GM19025 (cell line): ENCODE measurements around the gene ISL2.

Experiments
- ATAC-seq: cut with Tn5 transposase; IDR thresholded peaks from one replicate; pipeline ENCODE4 v1.9.1; 2021; ENCODE audit warnings: mild to moderate bottlenecking, low read depth, moderate library complexity; ENCODE audit not compliant: unreplicated experiment

ISL2 gene

DNA sequence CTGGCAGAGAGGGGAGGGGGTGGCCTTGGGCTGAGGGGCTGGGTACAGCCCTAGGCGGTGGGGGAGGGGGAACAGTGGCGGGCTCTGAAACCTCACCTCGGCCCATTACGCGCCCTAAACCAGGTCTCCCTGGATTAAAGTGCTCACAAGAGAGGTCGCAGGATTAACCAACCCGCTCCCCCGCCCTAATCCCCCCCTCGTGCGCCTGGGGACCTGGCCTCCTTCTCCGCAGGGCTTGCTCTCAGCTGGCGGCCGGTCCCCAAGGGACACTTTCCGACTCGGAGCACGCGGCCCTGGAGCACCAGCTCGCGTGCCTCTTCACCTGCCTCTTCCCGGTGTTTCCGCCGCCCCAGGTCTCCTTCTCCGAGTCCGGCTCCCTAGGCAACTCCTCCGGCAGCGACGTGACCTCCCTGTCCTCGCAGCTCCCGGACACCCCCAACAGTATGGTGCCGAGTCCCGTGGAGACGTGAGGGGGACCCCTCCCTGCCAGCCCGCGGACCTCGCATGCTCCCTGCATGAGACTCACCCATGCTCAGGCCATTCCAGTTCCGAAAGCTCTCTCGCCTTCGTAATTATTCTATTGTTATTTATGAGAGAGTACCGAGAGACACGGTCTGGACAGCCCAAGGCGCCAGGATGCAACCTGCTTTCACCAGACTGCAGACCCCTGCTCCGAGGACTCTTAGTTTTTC, 4.9 kb downstream of the ISL2 start:
- no peak for ATAC-seq

DNA sequence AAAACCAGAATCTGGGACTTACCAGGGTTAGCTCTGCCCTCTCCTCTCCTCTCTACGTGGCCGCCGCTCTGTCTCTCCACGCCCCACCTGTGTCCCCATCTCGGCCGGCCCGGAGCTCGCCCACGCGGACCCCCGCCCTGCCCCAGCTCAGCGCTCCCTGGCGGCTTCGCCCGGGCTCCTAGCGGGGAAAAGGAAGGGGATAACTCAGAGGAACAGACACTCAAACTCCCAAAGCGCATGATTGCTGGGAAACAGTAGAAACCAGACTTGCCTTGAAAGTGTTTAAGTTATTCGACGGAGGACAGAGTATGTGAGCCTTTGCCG, 5.4 kb downstream of the ISL2 start:
- ATAC-seq: no peak

DNA sequence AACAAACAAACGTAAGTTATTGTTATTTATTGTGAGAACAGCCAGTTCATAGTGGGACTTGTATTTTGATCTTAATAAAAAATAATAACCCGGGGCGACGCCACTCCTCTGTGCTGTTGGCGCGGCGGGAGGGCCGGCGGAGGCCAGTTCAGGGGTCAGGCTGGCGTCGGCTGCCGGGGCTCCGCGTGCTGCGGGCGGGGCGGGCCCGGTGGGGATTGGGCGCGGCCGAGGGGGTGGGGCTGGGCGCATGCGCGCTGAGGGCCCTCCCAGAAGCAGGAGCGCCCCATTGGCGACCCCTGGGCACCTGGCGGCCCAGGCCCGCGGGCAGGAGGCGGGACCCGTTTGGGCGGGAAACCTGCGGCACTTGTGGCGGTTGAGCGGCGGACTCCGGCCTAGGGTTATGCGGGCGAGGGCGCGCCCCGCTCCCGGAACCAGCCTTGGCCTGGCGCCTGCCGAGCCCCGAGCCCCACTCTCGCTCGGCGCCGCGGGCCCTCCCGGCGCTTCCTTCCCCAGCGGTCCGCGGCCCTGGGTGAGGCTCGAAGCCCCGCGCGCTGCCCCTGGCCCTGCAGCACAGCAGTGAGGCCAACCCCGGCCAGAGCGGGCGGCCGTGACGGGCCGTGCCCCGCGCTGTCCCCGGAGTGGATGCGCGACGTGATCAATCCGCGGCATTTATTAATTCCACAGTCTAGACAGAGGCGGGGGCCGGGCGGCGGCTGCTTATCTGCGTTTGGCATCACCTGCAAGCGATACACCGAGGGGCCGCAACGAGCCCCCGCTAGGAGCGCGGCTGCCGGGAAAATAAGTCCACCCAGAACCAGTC, 6.0 kb downstream of the ISL2 start:
- ATAC-seq: no peak

DNA sequence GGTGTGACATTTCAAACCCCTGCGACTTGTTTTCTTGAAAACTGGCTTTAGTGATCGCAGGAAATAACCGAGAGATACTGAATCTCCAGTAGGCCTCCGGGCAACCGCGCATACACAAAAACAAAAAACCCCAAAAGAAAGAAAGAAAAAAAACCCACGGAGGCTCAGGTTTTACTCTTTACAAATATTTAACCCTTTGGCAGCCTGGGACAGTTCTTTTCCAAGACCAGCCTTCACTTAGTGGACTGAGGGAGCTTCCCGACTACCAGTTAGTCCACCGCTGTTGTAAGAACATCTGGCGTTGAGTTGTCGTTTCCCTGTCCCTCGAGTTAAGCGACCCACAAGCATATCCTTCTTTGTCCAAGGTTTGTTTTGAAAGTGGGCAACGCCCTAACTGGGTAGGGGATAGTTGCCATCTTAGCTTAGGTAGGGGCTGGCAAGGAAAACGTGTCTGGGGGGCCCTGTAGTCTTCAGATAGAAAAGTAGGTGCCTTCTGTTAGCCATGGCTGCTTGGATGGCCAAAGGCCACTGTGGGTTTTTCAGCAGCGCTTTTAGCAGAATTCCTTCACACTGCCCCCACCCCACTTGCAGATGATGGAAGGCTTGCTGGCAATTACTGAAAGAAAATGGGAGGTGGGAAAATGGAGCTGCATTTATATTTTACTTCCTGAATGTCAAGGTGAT, 6.9 kb downstream of the ISL2 start:
- no peak for ATAC-seq

DNA sequence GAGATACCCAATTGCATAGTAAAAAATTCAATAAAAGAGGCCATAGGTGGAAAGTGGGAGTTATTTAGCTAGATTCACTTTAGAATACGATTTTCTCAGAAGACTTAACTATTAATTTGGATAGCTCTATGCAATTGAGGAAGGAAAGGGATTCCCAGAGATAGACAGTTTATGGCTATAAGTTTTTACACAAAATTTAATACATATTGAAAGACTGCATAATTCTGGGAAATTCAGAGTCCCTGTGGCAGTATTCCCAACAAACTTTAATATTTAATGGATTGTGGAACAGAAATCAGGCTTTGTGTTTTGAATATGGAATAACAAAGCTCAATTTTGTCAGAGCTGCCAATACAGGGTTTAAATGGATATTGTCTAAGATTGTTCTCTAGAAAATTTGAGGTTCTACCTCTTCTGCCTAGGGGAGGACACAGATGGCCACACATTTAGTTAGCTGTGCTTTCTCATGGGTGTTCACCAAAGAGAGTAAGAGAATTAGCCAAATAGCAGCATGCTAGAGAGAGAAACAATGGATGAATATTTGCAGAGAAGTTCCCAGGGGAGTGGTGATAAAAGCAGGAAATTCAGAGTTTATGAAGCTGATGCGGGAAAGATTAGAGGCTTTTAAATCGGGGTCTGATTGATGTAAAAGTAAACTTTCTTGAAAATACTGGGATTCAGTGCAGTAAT, 8.5 kb downstream of the ISL2 start:
- ATAC-seq: no peak

DNA sequence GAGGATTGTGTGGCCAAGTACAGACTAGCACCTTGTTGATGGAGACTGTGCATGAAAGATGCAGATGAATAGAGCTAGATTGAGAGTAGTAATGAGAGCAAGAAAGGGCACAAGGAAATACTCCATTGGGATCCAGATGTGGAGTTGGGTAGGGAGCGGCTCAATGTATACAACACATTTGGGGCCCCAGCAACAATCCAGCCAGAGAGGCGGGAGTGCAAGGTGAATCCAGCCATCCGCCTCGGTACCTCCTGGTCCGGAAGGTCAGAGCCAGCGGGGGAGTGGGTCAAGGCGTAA, 9.0 kb downstream of the ISL2 start:
- no peak for ATAC-seq

DNA sequence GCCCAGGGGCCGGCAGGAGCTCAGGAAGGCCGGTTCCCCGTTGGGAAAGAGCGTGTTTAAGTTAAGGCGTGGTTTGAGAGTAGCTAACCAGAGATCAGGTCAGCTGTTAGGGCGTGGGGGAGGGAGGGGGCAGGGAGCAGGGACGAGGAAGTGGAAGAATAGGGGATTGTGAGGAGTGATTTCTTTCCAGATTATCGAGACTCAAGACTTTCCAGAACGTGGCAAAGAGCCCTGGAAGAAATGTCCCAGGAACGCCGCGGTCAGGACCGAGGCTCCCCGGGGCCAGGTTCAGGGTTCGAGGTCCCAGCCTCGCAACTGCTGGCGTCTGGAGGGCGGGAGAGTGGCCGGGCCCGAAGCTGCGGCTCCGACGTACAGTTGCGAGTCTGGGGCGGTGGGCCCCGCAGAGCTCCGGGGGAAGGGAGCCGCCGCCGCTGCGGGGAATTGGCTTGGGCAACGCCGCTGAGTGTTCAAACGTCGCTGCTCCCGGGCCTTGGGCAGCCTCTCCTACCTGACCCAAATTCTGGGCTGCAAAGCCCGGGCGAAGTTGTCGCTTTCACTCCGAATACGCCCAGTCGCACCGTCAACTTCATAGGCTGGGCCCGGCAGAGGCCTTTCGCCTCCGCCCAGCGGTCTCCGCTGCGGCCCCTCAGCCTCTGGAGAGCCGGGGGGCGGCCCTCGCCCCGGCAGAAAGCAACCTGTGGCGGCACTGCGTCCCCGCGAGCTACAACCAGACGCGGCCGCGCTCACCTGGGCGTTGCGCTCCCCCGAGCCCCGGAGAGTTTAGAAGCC, 9.5 kb downstream of the ISL2 start:
- no peak for ATAC-seq

DNA sequence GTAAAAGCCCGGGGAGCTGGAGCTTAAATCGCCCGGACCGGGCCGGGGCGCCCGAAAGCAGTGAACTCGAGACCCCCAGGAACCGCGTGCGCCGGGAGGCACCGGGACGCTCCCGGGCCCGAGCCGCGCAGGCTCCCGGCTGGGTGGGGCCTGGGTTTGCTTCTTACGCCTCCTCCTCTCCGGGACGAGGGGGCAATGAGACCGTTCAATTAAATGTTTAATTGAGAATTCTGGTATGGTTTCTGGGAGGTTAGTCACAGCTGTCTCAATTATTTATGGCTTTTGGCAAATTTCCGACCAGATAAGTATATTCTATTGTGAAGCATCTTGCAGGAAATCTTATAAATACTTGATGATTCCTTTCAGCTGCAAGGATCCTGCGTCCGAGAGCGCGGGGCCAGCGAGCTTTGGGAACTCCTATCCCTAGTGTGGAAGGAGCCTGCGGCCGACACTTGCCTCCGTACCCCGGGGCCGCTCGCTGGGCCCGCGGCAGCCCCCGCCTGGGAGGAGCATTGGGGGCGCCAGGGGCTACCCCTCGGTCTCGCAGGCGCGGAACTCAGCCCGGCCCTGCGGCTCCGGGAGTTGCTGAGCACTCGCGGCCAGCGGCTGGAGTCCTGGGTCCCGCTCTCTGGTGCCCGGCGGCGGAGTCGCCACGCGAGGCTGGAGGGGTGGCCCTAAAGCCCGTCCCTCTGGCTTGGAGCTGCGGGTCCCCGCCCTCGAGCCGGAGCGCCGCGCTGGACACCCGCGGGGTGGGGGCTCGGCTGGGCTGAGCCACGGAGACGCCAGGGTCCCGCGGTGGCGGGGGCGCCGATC, 10.3 kb downstream of the ISL2 start:
- ATAC-seq: no peak

DNA sequence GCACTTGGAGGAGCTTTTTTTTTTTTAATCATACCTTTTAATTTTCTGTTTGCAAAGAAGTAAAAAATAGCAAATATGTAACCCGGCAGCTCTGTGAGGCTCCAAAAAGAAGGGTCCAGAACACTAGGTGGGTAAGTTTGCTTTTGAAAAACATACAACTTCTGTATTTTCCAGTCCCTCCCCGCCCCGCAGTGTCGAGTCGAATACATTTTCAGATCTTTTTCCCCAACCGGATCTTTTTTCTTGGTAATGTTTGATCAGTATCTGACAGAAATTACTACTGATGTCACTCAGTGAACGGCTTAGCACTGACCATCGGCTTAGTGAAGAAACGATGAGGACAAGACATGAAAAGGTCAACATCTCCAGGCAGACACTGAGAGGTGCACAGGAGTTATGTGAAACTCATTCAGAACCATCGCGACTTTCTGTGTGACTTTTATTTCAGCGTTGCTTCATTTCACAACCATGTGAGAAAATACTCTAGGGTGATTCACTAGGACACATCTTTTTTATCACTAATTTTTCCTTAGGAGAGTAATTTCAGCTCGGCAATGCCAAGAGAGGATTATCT, 11.0 kb downstream of the ISL2 start:
- no peak for ATAC-seq

DNA sequence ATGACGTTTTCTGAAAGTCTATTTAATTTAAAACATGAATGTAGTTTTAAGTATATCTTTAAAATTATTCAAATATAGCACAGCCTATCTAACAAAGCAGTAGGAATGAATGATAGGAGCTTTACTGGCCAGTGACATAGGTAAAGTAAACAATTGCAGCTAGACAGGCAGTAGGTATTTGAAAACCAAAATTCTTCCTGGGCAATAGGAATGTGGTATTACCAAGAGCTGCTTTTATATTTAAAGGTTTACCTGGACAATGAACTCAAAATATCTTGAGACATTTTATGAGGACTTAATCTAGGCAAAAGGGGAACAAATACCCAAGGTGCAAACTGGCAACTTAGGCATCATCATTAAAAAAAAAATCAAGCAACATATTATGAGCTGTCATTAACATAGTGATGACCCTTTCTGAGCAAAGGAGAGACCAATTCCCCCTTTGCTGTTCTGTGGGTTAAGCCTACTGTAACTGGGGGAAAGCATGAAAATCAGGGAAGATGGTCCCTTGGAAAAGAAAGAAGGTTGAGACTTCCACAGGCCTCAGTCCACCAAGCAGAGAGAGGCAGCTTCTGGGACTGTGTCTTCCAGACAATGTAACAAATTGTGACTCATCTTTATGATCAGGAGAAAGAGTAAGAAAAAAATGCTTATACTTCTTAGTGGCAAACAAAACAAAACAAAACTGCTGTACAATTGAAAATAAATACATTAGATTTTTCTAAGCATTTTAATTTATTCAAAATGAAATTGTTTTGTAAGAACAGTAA, 12.9 kb downstream of the ISL2 start:
- ATAC-seq: no peak

DNA sequence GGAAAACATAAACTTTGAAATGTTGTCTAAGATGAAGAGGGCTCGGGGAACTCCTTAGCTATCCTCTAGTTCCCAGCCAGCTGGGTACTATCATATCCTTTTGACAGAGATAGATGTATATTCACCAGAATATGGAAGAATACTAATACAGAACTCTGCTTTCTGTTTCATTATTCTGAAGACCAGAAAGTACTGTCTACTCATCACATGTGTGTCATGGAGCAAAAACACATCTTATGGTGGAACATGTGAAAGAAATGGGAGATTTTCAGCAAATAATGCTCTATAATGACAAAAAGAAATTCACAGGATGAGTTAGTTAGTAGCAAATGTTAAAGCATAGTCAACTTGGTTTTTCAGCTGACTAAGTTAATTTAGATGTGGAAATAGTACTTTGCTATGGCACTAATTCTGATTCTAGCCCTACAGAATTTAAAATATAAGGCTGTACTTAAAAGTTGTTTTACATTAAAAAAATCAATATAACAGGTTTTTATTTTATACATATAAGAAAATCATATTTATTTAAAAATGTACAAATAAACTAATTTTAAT, 16.5 kb downstream of the ISL2 start:
- no peak for ATAC-seq

DNA sequence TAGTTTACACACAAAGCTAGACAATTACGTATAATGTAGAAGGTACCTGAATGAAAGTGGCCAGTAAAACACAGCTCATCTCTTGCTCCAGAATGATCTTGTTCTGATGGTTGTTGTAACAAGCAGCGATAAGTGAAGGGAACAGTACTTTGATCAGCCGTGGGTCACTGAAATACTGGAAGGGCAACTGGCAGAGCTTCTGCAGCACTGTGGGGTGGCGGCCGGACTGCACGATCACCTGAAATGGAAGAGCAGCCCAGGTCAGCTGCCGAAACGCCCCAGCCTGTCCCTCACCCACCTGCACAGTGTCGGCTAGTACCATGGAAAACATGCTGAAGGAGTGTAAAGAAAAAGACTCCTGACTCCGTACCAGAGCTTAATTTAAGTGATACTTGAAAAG, 17.3 kb downstream of the ISL2 start:
- no peak for ATAC-seq

DNA sequence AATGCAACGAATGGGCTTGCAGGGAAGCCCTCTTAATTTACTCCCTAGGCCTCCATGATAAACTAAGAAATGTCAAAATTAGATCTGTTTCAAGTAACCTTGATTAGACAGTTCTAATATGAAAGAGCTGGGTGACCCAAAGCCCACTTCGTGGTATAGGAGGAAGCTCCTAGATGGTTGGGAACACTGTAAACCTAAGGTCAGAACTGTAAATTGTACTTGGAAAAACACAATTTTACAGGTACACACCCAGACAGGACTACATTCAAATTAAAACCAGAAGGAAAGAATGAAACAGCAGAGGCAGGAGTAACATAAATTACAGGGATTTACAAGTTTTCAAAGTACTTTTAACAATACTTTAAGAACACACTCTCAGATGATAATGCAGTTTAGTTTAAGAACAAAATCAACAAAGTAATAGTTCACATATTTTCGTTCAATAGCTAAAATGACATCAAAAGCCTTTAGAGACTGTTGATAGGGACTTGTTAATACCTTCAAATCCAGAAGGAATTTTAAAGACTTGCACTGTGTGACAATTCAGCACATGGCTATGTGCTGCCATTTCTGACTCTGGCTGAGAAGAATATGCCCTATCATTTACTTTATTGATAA, 18.4 kb downstream of the ISL2 start:
- no peak for ATAC-seq

DNA sequence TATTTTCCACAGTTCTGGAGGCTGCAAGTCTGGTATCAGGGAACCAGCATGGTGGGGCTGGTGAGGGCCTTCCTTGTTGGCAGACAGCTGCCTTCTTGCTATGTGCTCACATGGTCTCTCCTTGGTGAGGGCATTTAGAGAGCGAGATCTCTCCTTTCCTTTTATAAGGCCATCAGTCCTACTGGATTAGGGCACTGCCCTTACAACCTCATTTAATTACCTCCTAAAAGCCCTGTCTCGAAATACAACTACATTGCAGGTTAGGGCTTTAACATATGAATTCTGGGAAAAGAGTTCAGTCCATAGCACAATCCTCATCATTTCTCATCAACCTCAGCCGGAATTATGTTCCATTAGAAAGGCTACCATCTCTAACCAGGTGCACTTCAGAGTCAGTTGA, 21.9 kb downstream of the ISL2 start:
- ATAC-seq: no peak

DNA sequence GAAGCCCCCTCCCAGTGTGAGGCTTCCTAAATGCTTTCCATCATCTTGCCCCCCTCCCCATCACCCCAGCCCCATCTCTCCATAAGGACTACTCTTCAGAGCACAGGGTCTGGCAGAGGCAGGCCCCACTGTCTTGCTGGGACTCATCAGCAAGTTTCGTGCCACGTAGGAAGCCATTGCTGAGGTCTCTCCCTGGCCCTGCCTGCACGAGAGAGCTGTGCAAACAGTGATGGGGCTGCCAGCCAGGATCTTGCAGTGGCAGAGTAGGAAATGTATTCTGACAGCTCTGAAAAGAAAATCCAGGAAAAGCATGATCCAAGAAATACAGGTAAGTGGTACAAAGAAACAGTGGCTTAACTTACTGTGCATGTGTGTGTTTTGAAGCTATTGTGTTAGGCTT, 22.6 kb downstream of the ISL2 start:
- no peak for ATAC-seq

DNA sequence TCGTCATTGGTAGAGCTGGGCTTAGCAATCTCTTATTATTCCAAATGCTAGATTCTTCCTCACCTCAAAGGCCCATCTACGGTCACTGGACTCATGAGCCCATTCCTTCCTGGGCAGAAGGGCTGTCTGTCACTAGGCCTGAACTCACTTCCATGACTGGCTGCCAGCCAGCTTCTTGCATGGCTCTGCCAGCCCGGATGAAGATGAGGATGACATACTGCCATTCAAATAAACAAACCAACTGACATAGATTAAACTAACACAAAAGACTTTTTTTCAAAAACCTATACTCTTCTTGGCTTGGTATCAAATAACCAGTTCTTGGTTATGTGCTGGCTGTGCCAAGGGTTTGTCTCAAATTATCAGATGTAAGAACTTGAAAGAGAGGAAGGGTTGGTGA, 23.8 kb downstream of the ISL2 start:
- ATAC-seq: no peak

DNA sequence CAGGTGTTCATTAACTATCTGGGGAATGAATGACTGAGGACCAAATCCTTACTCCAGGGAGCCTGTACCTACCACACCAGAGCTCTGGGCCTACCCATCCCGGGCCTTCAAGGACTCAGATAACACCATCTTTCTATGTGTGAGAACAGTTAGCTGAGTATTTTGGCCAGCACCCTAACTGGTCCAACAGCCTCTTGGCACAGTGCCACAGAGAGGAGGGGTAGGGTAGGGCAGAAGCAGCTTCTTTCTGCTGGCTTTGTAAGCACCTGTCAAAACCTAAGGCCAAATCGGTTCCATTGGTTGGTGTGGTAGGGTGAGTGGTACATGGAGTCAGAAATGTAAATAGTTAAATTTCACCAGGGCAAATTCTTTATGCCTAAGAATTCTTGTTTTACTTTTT, 26.7 kb downstream of the ISL2 start:
- no peak for ATAC-seq

DNA sequence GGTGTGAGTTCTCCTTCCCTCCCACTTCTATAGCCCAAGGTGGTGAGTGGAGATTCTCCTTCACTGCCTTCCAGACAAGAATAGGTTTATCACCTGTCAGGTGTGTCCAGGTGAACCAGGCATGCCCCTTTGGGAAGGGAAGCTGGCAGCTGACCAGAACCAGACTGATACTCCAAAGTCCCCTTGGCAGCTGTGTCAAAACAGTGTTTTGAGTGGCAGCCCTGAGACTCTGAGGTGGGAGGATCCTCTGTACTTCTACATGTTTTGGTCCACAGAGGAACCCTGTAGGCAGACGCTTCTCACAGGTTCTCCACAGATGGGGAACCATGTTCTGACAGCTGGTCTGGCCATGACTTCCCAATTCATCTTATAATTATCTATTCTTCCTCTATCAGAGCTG, 30.1 kb downstream of the ISL2 start:
- ATAC-seq: no peak
